HG02885 (cell line): ENCODE results near the gene PGBD5.

Experiments used
- ATAC-seq: cut with Tn5 transposase; IDR thresholded peaks from one replicate; pipeline ENCODE4 v1.9.1; 2021; ENCODE audit warnings: mild to moderate bottlenecking; ENCODE audit not compliant: unreplicated experiment, poor library complexity

Gene PGBD5

DNA sequence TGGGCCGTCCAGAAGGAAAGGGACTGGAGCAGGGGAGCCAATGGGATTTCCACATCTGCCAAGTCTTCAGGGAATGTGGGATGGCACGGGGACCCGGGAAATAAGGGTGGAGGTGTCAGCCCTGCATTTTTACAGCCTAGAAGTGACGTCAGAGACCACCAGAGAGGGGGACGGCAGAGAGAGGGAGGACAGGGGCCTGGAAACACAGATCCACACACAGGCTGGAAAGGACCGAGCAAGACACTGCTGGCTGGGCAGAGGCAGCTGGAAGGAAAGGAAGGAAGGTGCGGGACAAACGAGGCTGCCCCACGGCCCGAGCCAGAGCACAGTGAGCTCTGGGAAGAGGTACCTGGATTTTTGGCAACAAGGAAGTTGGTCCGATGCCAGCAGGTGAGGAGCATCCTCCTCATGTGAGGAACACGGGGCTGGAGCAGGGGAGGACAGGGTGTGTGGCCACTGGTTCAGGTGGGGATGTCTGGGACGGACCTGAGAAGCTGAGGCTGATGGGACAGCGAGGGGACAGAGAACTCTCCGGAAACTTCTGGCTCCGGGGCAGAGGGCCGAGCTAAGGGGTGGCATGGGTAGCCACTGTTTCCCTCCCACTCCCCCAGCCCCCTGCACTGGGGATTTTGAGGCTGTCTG, 138.3 kb downstream of the PGBD5 start:
- ATAC-seq = no peak

DNA sequence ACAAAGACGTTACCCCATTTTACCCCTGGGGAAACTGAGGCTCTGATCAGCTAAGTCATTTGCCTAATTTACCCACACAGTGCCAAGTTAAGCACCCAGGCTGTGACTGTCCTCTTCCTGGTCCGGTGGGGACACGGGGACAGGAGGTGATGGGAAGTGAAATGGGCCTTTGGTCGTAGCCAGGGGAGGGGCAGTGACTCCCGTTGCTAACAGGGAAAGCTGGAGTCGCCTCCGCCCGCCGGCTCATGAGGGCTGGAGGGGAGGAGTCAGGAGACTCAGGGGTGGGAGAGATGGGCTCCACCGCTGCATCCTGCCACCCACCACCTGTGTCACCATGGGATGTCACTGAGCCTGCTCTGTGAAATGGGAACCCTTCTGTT, 139.3 kb downstream of the PGBD5 start:
- no peak for ATAC-seq

DNA sequence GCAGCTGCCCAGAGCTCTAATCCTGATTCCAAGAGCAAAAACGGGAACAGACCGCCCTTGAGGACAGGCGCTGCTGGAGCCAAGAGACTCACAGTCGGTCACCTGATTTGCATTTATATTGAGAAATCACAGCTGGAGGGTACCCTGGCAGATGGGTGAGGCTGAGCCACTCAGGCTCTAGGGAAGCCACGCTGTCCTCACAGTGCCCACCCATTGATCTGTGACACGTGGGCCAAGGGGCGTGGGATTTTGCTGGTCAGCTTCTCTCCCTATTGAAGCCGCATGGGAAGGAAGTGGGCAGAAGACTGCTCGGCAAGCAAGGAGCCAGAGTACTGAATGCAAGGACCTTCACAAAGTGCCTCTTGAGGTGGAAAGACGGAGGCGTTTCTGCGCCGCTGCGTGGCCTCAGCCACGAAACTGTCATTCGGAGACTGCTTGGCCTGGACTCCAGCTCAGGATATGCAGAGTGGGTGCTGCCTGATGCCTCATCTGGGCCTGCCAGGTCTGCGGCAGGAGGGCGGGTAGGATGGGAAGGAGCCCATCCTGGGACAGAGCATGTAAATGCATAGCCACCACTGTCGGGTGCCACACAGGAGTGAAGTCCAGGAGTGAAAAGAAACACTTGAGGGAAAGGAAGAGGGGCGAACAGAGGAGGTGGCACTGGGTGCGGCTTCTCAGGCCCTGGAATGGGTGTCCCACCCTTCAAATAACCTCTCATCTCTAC, 139.8 kb downstream of the PGBD5 start:
- ATAC-seq = no peak

DNA sequence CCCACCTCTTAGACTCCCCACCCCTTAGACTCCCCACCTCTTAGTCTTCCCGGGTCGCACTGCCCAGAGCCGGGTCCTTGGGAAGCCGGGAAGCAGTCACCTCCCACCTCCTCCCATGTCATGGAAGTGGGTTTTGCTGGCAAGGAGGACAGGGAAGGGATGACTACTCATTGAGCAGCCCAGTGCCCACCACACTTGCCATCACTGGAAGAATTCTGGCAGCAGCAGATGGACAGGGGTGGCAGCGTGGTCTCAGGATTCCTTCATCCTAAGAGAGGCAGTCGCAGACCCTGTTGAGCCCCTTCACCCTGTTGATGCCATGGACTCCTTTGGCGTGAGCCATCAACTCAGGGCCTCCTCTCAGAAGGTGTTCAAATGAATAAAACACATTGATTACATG, 140.8 kb downstream of the PGBD5 start:
- no peak for ATAC-seq

DNA sequence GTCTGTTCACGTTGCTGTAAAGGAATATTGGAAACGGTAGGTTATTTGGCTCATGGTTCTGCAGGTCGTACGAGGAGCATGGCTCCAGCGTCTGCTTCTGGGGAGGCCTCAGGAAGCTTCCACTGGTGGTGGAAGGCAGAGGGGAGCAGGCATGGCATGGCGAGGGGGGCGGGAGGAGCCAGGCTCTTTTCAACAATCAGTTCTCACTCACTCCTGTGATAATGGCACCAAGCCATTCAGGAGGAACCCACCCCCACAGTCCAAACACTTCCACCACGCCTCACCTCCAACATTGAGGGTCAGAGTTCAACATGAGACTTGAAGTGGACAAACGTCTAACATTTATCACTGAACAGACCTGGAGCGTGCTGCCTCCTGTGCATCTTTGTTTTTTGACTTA, 141.2 kb downstream of the PGBD5 start:
- no peak for ATAC-seq

DNA sequence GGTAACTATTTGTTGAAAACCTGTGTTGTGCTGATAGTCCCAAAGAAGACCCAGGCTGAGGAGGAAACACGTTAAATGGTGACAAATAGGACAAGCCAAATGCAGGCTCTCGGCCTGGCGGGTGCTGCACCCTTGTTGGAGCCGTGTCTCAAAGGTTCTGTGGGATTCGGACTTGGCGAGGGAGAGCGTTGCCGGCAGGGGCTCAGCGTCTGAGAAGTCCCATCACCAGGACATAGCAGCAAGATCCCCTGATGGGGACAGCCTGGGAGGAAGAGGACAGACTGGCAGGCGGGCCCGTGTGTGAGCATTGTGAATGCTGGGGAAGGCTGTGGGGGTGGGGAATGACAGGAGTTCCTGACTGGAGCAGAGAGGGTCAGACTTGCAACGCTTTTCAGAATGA, 142.5 kb downstream of the PGBD5 start:
- ATAC-seq = no peak

DNA sequence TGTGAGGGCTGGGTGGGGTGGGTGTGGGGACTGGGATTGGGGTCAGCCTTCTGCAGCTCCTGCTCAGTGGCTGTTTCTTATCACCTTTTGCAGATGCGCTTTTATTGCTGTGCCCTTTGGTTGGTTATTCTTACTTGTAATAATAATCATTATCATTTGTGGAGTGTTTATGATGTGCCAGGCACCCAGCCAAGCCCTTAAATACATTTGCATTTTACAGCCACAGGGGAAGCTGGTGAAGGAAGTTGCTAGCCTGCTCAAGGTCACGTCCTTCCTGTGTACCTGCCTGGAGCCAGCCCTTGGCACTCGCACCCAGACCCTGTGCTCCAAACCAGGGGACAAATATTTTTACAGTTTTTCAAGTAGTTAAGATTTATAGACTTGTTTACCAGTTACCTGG, 144.0 kb downstream of the PGBD5 start:
- ATAC-seq = no peak

DNA sequence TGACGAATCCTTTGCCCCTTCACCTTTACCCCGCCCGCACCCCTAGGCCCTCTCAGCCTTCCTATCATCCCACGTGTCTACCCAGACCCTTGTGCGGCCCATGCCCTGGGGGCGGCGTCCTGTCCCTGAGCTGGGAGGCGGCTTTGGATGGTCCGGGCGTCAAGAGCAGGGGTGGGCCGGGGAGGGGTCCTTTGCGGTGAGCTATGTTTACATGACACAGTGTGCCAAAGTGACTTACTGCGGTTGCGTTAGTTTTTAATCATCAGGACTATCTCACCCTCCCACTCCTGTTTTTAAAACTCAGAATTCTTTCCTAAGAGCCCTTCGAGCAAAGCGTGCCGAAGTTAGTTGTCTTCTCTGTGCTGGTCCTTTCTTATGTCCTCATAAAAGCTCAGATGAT, 144.6 kb downstream of the PGBD5 start:
- ATAC-seq = no peak

DNA sequence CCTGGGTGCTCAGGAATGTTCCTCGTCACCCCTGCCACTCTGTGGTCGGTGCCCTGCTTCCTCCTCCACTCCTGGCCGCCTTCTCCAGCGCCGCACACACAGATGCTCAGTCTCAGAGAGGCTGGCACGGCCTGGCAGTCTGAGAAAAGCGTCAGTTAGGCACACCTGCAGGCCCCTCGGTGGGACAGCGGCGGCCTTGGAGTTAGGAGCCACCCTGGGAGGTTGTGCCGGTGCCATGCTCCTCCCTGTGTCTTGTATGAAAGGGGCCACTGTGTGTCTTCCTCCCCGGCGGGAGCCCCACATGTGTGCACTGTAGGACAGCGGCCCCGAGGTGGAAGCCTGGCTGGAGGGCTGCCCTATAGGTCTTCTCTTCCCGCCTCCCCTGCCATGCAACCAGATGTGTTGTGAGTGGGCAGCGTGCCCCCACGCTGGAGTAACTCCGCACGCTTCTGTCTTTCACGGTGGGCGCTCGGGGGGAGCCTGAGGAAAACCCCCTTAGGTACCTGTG, 145.2 kb downstream of the PGBD5 start:
- no peak for ATAC-seq

DNA sequence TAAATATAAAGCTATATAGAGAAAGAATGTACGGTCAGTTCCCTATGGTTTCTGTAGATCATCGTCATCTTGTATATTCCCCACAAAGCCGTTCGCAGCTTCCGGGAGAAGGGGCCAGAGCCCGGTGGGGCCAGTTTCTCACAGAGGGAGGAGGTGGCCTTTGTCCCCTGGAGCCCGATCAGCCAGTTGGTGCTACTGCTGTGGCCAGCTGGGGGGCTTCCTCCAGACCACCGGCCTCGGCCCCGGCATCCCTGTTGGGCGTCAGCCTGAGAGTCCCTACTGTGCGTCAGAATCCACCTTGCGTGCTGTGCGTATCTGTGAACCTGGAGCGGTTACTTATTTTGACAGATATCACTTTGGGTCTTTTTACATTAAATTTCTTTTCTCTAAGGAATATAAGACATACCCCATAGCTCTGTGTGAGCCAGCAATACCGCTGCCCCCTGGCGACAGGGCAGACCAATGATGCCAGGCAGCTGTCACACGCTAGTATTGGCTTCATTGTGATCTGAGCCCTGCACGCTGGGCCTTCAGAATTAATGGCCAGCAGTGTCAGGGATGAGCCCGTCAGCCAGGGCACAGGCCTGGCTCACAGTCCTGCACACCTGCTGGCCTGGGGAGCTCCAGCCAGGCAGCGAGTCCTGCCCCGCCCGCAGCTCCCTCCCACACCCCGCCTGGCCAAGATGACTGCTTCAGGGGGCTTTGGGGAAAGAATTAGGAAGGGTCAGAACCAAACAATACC, 145.9 kb downstream of the PGBD5 start:
- no peak for ATAC-seq

DNA sequence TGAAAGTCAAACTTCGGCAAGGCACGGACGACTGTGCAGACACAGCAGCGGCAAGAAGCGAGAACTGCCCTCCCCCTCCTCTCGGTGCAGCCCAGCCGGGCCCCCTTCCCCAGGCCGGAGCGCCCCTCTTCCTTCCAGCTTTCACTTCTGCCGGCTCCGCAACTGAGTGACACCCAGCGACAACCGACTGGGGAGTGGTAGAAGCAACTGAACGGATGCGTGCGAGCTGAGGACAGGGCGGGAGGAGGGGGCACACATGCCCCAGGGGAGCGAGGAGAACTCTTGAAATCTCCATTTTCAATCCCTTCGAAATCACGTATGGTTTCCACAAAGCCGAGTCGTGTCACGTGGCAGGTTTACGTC, 146.6 kb downstream of the PGBD5 start:
- ATAC-seq = no peak

DNA sequence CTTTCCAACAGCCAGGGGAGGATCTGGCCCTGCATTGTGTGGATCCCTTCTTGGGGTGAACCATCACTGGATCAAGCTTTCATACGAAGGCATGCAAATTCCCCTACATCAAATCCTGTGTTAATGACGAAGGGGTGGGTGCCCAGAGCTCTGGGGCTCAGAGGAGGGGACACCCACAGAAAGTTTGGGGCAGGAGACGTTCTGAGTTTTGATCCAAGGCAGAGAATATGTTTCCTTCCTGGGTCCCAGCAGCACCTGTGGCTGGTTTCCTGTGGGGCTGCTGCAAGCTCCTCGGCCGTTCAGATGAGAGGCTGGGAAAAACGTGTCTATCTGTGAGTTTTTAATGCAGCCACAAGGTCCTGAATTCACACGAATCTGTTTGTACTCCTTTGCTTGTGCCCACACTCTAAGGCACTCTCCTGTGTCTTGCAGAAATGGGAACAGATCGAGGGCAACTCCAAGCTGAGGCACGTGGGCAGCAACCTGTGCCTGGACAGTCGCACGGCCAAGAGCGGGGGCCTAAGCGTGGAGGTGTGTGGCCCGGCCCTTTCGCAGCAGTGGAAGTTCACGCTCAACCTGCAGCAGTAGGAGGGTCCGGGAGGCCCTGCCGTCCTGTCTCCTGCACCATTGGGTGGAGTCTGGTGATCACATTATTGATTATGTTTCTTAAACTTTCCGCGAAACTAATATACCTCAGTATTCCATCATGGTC, 147.1 kb downstream of the PGBD5 start:
- no peak for ATAC-seq

DNA sequence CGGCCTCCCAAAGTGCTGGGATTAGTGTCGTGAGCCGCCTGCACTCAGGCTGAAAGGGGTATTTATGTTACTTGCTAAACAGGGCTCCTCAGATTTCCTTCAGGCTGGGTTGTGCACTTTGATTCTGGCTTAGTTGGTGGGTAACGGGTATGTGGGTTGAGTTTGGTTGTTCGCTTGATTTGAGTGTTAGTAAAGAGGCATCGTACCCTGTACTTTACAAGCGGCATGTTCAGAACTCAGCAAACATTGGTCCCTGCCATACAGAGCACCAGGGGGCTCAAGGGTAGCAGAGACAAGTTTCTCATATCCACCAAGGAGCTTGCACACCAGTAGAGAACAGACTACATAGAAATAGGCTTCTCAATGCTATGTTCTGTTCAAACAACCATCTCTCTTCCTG, 147.8 kb downstream of the PGBD5 start:
- no peak for ATAC-seq

DNA sequence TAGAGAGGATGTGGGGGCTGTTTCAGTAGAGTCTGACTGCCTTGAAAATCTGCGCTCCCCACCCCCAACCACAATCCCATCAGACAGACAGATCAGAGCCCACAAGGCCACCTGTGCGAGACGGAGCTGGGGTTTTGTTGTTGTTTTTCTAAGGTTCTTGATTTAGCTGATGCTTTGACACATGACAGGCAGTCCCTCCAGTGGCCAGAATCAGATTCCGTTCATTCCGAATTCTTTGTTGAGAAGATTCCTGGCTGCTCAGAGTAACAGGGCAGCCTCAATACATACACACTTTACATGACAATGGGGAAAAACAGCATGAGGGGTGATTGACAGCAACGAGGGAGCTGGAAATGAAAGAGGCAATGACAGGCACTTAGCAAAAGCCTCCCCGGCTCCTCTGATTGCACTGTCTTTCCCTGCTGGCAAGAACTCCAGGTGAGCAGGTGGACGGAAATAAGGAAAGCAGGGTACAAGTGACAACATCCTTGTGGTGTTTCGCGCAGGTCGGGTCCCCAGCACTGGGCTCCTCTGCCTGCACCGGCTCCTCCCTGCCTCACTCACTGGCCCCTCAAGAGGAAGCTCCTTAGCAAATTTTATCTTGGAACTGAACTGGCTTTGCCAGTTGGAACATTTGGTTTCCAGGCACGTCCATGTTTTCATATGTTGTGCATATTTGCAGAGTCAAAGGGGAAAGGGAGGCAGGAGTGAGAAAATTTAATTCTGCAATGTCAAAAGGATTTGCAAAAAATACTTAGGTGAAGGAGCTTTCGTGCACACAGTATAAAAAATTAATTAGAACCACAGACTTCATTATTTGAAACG, 148.7 kb downstream of the PGBD5 start:
- no peak for ATAC-seq

DNA sequence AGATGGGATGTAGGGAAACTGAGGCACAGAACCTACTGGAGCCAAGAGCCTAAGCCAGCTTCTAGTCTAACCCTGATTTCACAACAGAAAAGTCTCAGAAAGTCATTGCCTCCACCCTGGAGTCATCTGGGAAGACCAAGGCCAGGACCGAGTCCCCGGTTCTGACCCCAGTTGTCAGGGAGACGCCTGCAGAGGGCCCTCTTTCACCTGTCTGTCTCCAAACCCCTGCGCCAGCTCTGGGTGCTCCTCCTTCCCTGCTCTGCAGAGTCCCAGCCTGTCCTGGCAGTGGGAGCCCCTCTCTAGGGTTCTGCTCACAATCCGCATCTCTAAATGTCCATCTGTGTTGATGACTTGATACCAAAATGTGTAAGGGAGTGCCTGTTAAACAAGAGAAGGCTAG, 149.7 kb downstream of the PGBD5 start:
- ATAC-seq = no peak

DNA sequence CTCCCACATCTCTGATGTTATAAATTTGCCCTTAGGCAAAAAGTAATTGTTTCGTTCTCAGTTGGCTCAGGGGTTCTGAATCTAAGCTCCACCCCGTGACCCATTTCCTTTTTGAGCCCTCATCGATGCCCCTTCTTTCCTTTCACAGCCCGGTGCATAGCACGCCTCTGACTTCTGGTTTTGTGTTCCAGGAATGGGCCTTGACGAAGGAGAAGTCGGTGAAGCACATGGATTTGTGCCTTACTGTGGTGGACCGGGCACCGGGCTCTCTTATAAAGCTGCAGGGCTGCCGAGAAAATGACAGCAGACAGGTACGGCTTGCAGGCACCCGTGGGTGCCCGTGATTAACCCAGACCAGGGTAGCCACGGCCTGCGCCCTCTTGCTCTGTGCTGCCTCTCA, 151.9 kb downstream of the PGBD5 start:
- no peak for ATAC-seq

DNA sequence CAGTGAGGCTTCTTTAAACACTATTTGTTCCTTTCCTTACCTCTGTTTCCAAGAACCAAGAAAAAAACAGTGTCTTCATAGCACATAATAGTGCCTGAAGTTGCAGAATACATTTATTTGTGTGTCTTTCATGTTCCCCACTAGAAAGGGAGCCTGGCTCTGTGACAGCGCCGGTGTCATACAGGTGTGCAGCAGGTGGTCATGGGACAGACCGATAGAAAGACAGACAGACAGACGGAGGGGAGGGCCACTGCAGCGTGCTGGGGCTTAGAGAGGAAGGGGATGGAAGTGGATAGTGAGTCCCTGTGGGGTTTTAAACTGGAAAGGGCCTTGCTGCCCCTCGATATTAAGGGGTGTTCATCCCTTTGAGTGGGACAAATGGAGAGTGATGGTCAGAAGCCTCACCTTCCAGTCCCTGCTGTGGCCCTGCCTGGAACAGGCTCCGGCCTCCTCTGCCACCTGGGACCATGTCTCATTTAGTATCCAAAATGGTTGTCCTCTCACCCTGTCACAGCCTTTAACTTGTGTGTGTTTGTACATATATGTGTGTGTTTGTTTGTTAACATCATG, 152.9 kb downstream of the PGBD5 start:
- no peak for ATAC-seq

DNA sequence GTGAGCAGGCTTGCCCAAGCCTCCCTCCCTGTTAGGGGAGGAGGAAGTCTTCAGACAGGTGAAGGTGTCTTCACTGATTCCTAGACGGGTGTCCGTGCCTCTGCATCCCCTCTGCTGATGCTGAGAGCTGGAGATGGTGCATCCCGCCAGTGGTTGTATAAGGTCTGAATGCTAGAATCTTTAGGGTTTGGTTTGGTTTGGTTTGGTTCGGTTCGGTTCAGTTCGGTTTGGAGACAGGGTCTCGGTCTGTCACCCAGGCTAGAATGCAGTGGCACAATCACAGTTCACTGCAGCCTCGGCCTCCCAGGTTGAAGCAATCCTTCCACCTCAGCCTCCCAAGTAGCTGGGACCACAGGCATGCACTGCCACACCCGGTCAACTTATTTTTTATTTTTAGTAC, 153.6 kb downstream of the PGBD5 start:
- ATAC-seq = no peak

DNA sequence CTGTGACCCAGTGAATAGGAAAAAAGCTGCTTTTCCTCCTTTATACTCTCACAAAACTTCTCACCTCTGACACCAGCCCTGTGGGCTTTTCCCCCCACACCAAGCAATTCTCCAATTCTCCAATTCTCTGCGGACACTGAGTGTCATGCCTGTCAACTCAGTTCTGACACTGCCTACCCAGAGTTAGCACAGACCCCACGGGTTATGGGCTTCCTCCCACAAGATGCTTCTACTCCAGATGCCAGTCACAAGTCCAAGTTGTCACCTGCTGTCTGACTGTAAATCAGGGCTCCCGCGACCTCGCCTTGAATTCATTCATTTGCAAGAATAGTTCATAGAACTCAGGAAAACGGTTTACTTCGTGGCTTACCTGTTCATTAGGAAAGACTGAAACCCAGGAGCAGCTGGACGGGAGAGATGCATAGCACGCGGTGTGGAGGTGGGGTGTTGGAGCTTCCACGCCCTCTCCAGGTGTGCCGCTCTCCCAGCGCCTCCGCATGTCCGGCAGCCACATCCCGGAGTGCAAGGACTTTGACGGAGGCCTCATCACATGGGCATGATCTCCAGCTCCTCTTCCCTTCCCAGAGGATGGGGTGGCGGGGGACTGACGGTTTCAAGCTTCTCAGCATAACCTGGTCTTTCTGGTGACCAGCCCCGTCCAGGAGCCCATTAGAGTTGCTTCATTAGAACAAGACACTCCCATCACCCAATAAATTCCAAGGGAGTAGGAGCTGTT, 154.7 kb downstream of the PGBD5 start:
- ATAC-seq = no peak
